Upper lobe of left lung (tissue), 4 donors: ENCODE results near the gene KIF3B.

ENCODE experiments used
- POLR2A ChIP-seq, 4 donors: fragments of 450-650 bp; IDR thresholded peaks; one replicate each; pipeline ENCODE4 v1.5.1; 2016 to 2017; ENCODE audit warnings: antibody characterized with exemption in 4 of 4, mild to moderate bottlenecking in 2 of 4
- POLR2AphosphoS5 ChIP-seq, 2 donors: sonication (generic); formaldehyde crosslinking; IDR thresholded peaks; one replicate each; pipeline ENCODE4 v1.5.1; 2017; ENCODE audit warnings: antibody characterized with exemption in 2 of 2
- TF ChIP-seq, protein P1 (sequence below), 6 experiments: fragments of 450-650 bp in 4 of 6; fragments of 200-600 bp in 2 of 6; sonication (generic) in 2 of 6; IDR thresholded peaks; one replicate each; pipeline ENCODE4 v1.5.1; 2016 to 2019; ENCODE audit warnings: antibody characterized with exemption in 6 of 6

DNA sequence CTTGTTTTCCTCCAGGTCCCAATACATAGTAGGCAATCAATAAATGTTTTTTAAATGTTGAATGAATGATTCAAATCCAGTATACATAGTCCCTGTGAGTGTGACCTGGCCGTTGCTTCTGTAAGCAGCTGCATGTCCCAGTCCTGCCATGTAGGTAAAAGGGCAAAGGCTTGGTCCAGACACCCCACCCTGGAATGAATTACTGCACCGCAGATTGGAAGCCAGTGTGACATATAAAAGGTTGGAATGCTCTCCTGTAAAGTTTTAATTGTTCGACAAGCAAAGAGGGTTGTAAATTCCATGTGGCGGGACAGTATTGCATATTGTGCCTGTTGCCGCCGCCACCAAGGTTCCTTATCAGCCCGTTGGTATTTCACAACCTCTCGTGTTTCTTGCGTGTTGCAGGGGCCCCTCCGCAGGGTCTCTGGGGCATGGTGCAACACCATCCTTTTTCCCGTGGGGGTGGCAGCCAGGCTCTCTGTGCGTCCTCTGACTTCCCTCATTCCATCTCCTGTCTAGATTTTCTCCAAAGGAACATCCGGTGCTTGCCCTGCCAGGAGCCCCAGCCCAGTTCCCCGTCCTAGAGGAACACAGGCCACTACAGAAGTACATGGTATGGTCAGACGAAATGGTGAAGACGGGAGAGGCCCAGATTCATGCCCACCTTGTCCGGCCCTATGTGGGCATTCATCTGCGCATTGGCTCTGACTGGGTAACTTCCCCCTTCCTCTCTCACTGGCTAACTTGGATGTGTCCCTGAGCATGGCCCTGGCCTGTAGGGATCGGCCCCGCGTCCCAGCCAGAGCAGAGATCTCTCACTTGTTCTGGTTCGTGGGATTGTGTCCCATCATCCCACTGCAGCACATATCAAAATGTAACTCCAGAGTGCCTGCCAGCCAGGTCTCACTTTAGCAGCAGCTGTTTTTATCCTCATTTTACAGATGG lies 49.4 kb upstream of the KIF3B start:
- TF ChIP-seq, protein P1, sequence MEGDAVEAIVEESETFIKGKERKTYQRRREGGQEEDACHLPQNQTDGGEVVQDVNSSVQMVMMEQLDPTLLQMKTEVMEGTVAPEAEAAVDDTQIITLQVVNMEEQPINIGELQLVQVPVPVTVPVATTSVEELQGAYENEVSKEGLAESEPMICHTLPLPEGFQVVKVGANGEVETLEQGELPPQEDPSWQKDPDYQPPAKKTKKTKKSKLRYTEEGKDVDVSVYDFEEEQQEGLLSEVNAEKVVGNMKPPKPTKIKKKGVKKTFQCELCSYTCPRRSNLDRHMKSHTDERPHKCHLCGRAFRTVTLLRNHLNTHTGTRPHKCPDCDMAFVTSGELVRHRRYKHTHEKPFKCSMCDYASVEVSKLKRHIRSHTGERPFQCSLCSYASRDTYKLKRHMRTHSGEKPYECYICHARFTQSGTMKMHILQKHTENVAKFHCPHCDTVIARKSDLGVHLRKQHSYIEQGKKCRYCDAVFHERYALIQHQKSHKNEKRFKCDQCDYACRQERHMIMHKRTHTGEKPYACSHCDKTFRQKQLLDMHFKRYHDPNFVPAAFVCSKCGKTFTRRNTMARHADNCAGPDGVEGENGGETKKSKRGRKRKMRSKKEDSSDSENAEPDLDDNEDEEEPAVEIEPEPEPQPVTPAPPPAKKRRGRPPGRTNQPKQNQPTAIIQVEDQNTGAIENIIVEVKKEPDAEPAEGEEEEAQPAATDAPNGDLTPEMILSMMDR (IDR thresholded peaks at IDR 0.05), result no peak
- no peak for TF ChIP-seq POLR2A (IDR thresholded peaks at IDR 0.05)
- TF ChIP-seq POLR2AphosphoS5 (IDR thresholded peaks at IDR 0.05), result no peak
